Measurements from ENCODE around the gene CAMK2A.

GRCh38 chr5:150262502-150262901 is 27.1 kb downstream of the CAMK2A start:
- TF ChIP-seq CTCF (IDR thresholded peaks at IDR 0.05) (no peak), ELK1 (IDR thresholded peaks at IDR 0.05; ENCODE audit: low read depth, low read length) (no peak), POLR2A (IDR thresholded peaks at IDR 0.05; ENCODE audit: low read length) (no peak), PHF8 (IDR thresholded peaks at IDR 0.05; ENCODE audit: borderline replicate concordance, low read depth) (no peak), MAZ (IDR thresholded peaks at IDR 0.05; ENCODE audit: borderline replicate concordance, low read depth, low read length) (no peak), PBX3 (IDR thresholded peaks at IDR 0.05) (no peak), MYC (IDR thresholded peaks at IDR 0.05; ENCODE audit: borderline replicate concordance, low read length) (no peak), RCOR1 (IDR thresholded peaks at IDR 0.05; ENCODE audit: low read depth, low read length) (no peak)

All from A549 (cell line).